Neuronal stem cell (in vitro differentiated cells): ENCODE results near the gene GABRR2.

Experiments
- DNase-seq: peaks from one replicate; pipeline ENCODE4 v3.0.0-alpha.2; 2013; ENCODE audit warnings: low spot score
- H2AFZ ChIP-seq: one replicate; pipeline ENCODE4 v1.6.1; 2013; ENCODE audit warnings: mild to moderate bottlenecking, low read length, inconsistent platforms
- H2AK5ac ChIP-seq: 2 replicates; pipeline ENCODE4 v1.6.1; 2013; ENCODE audit warnings: low read depth, mild to moderate bottlenecking, inconsistent platforms, low read length, moderate library complexity, mixed read lengths
- H2BK120ac ChIP-seq: 2 replicates; pipeline ENCODE4 v1.6.1; 2013; ENCODE audit warnings: low read depth, mild to moderate bottlenecking, inconsistent platforms, low read length, moderate library complexity, mixed read lengths
- H2BK12ac ChIP-seq: one replicate; pipeline ENCODE4 v1.6.1; 2013; ENCODE audit warnings: low read length, inconsistent platforms
- H2BK15ac ChIP-seq: 2 replicates; pipeline ENCODE4 v1.6.1; 2013; ENCODE audit warnings: mild to moderate bottlenecking, low read length, inconsistent platforms, mixed read lengths
- H2BK5ac ChIP-seq: one replicate; pipeline ENCODE4 v1.6.1; 2013; ENCODE audit warnings: inconsistent platforms, mild to moderate bottlenecking, low read length, moderate library complexity
- H3K14ac ChIP-seq: one replicate; pipeline ENCODE4 v1.6.1; 2013; ENCODE audit warnings: low read length, inconsistent platforms
- H3K18ac ChIP-seq: 2 replicates; pipeline ENCODE4 v1.6.1; 2013; ENCODE audit warnings: low read length, inconsistent platforms
- H3K23ac ChIP-seq: 2 replicates; pipeline ENCODE4 v1.6.1; 2013; ENCODE audit warnings: low read depth, mild to moderate bottlenecking, mixed read lengths, low read length, inconsistent platforms; ENCODE audit not compliant: poor library complexity
- H3K27ac ChIP-seq: replicated peaks from 3 replicates; pipeline ENCODE4 v1.5.1; 2013; ENCODE audit warnings: low read length, inconsistent platforms
- H3K27me3 ChIP-seq, 3 experiments: 2 replicates each; pipeline ENCODE4 v1.6.1; 2013; ENCODE audit warnings: low read length in 3 of 3, mild to moderate bottlenecking in 2 of 3, inconsistent platforms in 1 of 3, low read depth in 1 of 3, mixed read lengths in 1 of 3, moderate library complexity in 1 of 3; ENCODE audit not compliant: control insufficient read depth in 3 of 3, insufficient read depth in 3 of 3
- H3K36me3 ChIP-seq, 2 donors: replicated peaks in 1 of 2; 2 replicates each; pipeline ENCODE4 v1.6.1; 2013; ENCODE audit warnings: low read length in 2 of 2; ENCODE audit not compliant: control insufficient read depth in 2 of 2, insufficient read depth in 2 of 2
- H3K4ac ChIP-seq: 2 replicates; pipeline ENCODE4 v1.6.1; 2013; ENCODE audit warnings: inconsistent platforms, mild to moderate bottlenecking, low read length, moderate library complexity
- H3K4me1 ChIP-seq, 2 donors: 1 replicate in 1 of 2; 2 replicates in 1 of 2; pipeline ENCODE4 v1.6.1; 2013; ENCODE audit warnings: low read length in 2 of 2, low read depth in 1 of 2; ENCODE audit not compliant: control insufficient read depth in 2 of 2, insufficient read depth in 1 of 2
- H3K4me2 ChIP-seq: one replicate; pipeline ENCODE4 v1.6.1; 2013; ENCODE audit warnings: mild to moderate bottlenecking, low read length, inconsistent platforms; ENCODE audit not compliant: insufficient read depth, poor library complexity, severe bottlenecking
- H3K4me3 ChIP-seq, 2 donors: 2 replicates each; pipeline ENCODE4 v1.5.1; 2013; ENCODE audit warnings: low read length in 2 of 2, mild to moderate bottlenecking in 2 of 2, inconsistent platforms in 1 of 2, moderate library complexity in 1 of 2
- H3K79me1 ChIP-seq: one replicate; pipeline ENCODE4 v1.6.1; 2013; ENCODE audit warnings: low read depth, mild to moderate bottlenecking, inconsistent platforms, low read length, moderate library complexity
- H3K9ac ChIP-seq: one replicate; pipeline ENCODE4 v1.6.1; 2013; ENCODE audit warnings: mild to moderate bottlenecking, low read depth, low read length, inconsistent platforms; ENCODE audit not compliant: poor library complexity
- H3K9me3 ChIP-seq, 2 donors: replicated peaks in 1 of 2; 2 replicates each; pipeline versions ENCODE3 to v1.6.1; 2013; ENCODE audit warnings: low read length in 2 of 2, mild to moderate bottlenecking in 2 of 2, inconsistent platforms in 1 of 2, low read depth in 1 of 2, mixed read lengths in 1 of 2, moderate library complexity in 1 of 2; ENCODE audit not compliant: control insufficient read depth in 2 of 2, insufficient read depth in 1 of 2
- H4K8ac ChIP-seq: one replicate; pipeline ENCODE4 v1.6.1; 2013; ENCODE audit warnings: low read depth, mild to moderate bottlenecking, inconsistent platforms, low read length, moderate library complexity
- H4K91ac ChIP-seq: one replicate; pipeline ENCODE4 v1.6.1; 2013; ENCODE audit warnings: low read length, low read depth, mild to moderate bottlenecking, inconsistent platforms; ENCODE audit not compliant: poor library complexity
- WGBS, 2 donors: extraction: QIAGEN DNeasy Blood & Tissue Kit; methylation state at CpG; one replicate each; pipeline ENCODE4 v1.1.7; 2013; ENCODE audit warnings: missing lambda C conversion rate in 2 of 2, mixed read lengths in 1 of 2; ENCODE audit not compliant: insufficient read length in 2 of 2, insufficient replicate concordance in 1 of 2; ENCODE audit errors: extremely low coverage in 2 of 2; 5-methylcytosine and 5-hydroxymethylcytosine counted together

Gene GABRR2

DNA sequence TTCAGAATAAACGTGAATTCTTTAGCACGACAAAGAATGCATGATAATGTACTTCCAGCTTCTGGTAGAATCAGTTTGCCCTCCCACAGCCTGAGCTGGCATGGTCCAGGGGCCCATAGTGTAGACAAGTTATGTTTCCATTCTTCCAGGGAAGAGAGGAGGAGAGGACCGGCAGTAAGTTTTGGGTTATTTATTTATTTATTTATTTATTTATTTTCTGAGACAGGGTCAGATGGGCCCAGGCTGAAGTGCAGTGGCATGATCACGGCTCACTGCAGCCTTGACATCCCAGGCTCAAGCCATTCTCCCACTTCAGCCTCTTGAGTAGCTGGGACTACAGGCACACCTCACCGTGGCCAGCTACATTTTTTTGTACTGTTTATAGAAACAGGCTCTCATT is 102.6 kb downstream of the GABRR2 start:
- no peak overlapping the region for H4K91ac ChIP-seq
- WGBS, 2 donors = no CpG with 5 or more reads among the region's 5 CpGs
- no peak overlapping the region for H2BK15ac ChIP-seq
- no peak overlapping the region for H4K8ac ChIP-seq
- no peaks in the 10 kb centered on the region for H3K9me3 ChIP-seq
- no peak overlapping the region for H2BK5ac ChIP-seq
- peaks cover 0 to under 1% of the 10 kb centered on the region in 2 donors for H3K4me1 ChIP-seq
- H2AK5ac ChIP-seq = no peak overlapping the region
- H3K36me3 ChIP-seq = no peaks in the 10 kb centered on the region
- peaks cover 0 to 7% (median 0%) of the 10 kb centered on the region in 3 experiments for H3K27me3 ChIP-seq
- H2BK12ac ChIP-seq = no peak overlapping the region
- no peak for DNase-seq
- no peak overlapping the region for H3K14ac ChIP-seq
- no peak overlapping the region for H3K18ac ChIP-seq
- H3K4me3 ChIP-seq = no peak overlapping the region
- no peak overlapping the region for H2AFZ ChIP-seq
- H3K4me2 ChIP-seq = no peak overlapping the region
- no peak overlapping the region for H2BK120ac ChIP-seq
- no peak overlapping the region for H3K9ac ChIP-seq
- H3K23ac ChIP-seq = no peak overlapping the region
- no peak overlapping the region for H3K27ac ChIP-seq
- H3K4ac ChIP-seq = no peak overlapping the region
- no peaks in the 10 kb centered on the region for H3K79me1 ChIP-seq

DNA sequence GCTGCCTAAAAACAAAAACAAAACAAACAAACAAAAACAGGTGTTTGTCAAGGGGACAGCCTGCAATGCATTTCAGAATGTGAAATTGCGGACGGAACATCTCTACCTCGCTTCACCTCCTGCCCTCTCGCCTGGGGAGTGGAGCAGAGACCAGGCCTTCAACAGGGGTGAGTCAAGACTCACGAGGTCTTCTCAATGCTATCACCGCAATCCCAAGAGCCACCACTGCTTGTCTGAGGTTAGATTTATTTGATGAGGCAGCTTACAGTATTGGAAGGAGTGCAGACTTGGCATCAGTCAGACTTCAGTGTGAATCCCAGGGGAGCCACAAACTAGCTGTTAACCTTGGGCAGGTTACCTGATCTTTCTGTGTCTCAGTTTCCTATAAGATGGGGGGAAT is 105.6 kb downstream of the GABRR2 start:
- H3K27me3 ChIP-seq = peaks cover 0 to 11% (median 0%) of the 10 kb centered on the region in 3 experiments
- H3K79me1 ChIP-seq = no peaks in the 10 kb centered on the region
- H4K8ac ChIP-seq = no peak overlapping the region
- no peak overlapping the region for H3K9ac ChIP-seq
- H2BK12ac ChIP-seq = no peak overlapping the region
- H2BK120ac ChIP-seq = no peak overlapping the region
- no peak for DNase-seq
- no peak overlapping the region for H2AFZ ChIP-seq
- no peak overlapping the region for H2AK5ac ChIP-seq
- H2BK5ac ChIP-seq = no peak overlapping the region
- H3K4me3 ChIP-seq = no peak overlapping the region
- H3K9me3 ChIP-seq = no peaks in the 10 kb centered on the region
- H3K14ac ChIP-seq = no peak overlapping the region
- H3K23ac ChIP-seq = no peak overlapping the region
- no peak overlapping the region for H2BK15ac ChIP-seq
- no CpG with 5 or more reads among the region's 6 CpGs for WGBS, 2 donors
- H3K18ac ChIP-seq = no peak overlapping the region
- H3K27ac ChIP-seq = no peak overlapping the region
- no peaks in the 10 kb centered on the region for H3K4me1 ChIP-seq
- no peak overlapping the region for H3K4ac ChIP-seq
- H3K36me3 ChIP-seq = no peaks in the 10 kb centered on the region
- no peak overlapping the region for H4K91ac ChIP-seq
- no peak overlapping the region for H3K4me2 ChIP-seq

DNA sequence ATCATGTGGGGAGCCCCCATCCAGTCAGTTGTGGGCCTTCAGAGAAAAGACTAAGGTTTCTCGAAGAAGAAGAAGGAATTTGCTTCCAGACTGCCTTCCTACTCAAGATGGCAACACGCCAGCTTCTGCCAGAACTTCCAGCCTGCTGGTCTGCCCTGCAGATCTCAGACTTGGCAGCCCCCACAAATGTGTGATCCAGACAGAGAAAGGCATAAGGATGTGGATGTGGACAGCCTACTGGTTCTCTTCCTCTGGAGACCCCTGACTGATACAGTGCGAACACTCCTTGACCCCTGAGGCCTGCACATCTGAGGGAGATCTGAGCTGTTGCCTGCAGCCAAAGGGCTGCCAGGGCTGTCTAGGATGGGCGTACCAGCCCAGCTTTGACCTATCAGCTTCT is 106.5 kb downstream of the GABRR2 start:
- H3K4me1 ChIP-seq = no peaks in the 10 kb centered on the region
- WGBS, 2 donors = no CpG with 5 or more reads among the region's 4 CpGs
- no peak overlapping the region for H2BK15ac ChIP-seq
- H2BK120ac ChIP-seq = no peak overlapping the region
- H2BK5ac ChIP-seq = no peak overlapping the region
- DNase-seq = no peak
- H2AK5ac ChIP-seq = no peak overlapping the region
- H3K4me2 ChIP-seq = no peak overlapping the region
- H3K27me3 ChIP-seq = peaks cover 0 to 11% (median 0%) of the 10 kb centered on the region in 3 experiments
- no peaks in the 10 kb centered on the region for H3K9me3 ChIP-seq
- no peaks in the 10 kb centered on the region for H3K79me1 ChIP-seq
- H3K4ac ChIP-seq = no peak overlapping the region
- no peak overlapping the region for H3K9ac ChIP-seq
- no peak overlapping the region for H2BK12ac ChIP-seq
- H3K36me3 ChIP-seq = no peaks in the 10 kb centered on the region
- H4K8ac ChIP-seq = no peak overlapping the region
- no peak overlapping the region for H3K18ac ChIP-seq
- H3K27ac ChIP-seq = no peak overlapping the region
- no peak overlapping the region for H3K14ac ChIP-seq
- H2AFZ ChIP-seq = no peak overlapping the region
- H4K91ac ChIP-seq = no peak overlapping the region
- no peak overlapping the region for H3K4me3 ChIP-seq
- H3K23ac ChIP-seq = no peak overlapping the region
